T follicular helper cell (primary cell): ENCODE data around the gene ADD3.
"Not testable (repeated sequence)": the region's sequence is repeated elsewhere in the genome, so short reads cannot be mapped to it uniquely, and the experiment has no call there.

Source experiments
- DNase-seq: peaks from one replicate; pipeline ENCODE4 v3.0.0-alpha.2; 2020; ENCODE audit warnings: low read depth

ADD3 gene

GRCh38 chr10:109976681-109977080 is 31.1 kb upstream of the ADD3 start:
- DNase-seq: no peak

- DNase-seq: no peak
Observed at GRCh38 chr10:109977382-109977806, 30.4 kb upstream of the ADD3 start.

GRCh38 chr10:109978481-109978880 is 29.3 kb upstream of the ADD3 start:
- DNase-seq: peak; percentile 47

GRCh38 chr10:109979215-109979614 is 28.6 kb upstream of the ADD3 start:
- DNase-seq: no peak

GRCh38 chr10:109981650-109982049 is 26.1 kb upstream of the ADD3 start:
- DNase-seq: no peak

- DNase-seq: no peak
Observed at GRCh38 chr10:109982123-109982522, 25.7 kb upstream of the ADD3 start.

GRCh38 chr10:109982812-109983211 is 25.0 kb upstream of the ADD3 start:
- DNase-seq: no peak

- no peak for DNase-seq
Observed at GRCh38 chr10:109984013-109984412, 23.8 kb upstream of the ADD3 start.

GRCh38 chr10:109985768-109986167 is 22.0 kb upstream of the ADD3 start:
- not testable (repeated sequence) for DNase-seq

- no peak for DNase-seq
Observed at GRCh38 chr10:109987452-109988211, 20.2 kb upstream of the ADD3 start.

GRCh38 chr10:109988212-109988596 is 19.6 kb upstream of the ADD3 start:
- no peak for DNase-seq

- no peak for DNase-seq
Observed at GRCh38 chr10:109991266-109991855, 16.4 kb upstream of the ADD3 start.

- DNase-seq: no peak
Observed at GRCh38 chr10:109992485-109992884, 15.3 kb upstream of the ADD3 start.

GRCh38 chr10:109993551-109994330 is 14.0 kb upstream of the ADD3 start:
- no peak for DNase-seq

GRCh38 chr10:109994711-109995577 is 12.8 kb upstream of the ADD3 start:
- DNase-seq: no peak

- DNase-seq: no peak
Observed at GRCh38 chr10:109995595-109995994, 12.2 kb upstream of the ADD3 start.

GRCh38 chr10:109996225-109996624 is 11.6 kb upstream of the ADD3 start:
- no peak for DNase-seq

- DNase-seq: no peak
Observed at GRCh38 chr10:109996766-109997171, 11.0 kb upstream of the ADD3 start.

GRCh38 chr10:109997233-109997632 is 10.6 kb upstream of the ADD3 start:
- DNase-seq: no peak

- DNase-seq: no peak
Observed at GRCh38 chr10:109998513-109998912, 9.3 kb upstream of the ADD3 start.

- no peak for DNase-seq
Observed at GRCh38 chr10:110002801-110003523, 4.8 kb upstream of the ADD3 start.
